Measurements from ENCODE around the gene PCDHGA8. TPM values are rescaled to one million over a fixed set of nuclear protein-coding genes. Genes with fewer than 3 reads are reported as not detected.
"Not testable (repeated sequence)": the region's sequence is repeated elsewhere in the genome, so short reads cannot be mapped to it uniquely, and the experiment has no call there.

The PCDHGA8 gene
- total RNA-seq, 2 donors from 2014 or later, result 2.0 to 2.4 TPM

DNA sequence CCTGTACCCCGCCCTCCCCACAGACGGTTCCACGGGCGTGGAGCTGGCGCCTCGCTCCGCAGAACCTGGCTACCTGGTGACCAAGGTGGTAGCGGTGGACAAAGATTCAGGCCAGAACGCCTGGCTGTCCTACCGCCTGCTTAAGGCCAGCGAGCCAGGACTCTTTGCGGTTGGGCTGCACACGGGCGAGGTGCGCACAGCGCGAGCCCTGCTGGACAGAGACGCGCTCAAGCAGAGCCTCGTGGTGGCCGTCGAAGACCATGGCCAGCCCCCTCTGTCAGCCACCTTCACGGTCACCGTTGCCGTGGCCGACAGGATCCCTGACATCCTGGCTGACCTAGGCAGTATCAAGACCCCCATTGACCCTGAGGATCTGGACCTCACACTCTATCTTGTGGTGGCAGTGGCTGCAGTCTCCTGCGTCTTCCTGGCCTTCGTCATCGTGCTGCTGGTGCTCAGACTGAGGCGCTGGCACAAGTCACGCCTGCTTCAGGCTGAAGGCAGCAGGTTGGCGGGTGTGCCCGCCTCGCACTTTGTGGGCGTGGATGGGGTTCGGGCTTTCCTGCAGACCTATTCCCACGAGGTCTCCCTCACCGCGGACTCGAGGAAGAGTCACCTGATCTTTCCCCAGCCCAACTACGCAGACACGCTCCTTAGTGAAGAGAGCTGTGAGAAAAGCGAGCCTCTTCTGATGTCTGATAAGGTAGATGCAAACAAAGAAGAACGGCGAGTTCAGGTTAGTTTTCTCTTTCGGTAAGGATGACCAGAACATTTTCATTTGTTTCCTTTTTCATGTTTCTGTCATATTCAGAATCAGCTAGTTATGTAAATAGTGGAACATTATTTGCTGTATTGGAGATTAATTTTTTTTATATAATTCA, 26.2 kb upstream of the PCDHGA8 start:
- DNase-seq (ENCODE audit: low spot score), result no peak
- intact Hi-C loops (cut with DNase I), result no loop called here

DNA sequence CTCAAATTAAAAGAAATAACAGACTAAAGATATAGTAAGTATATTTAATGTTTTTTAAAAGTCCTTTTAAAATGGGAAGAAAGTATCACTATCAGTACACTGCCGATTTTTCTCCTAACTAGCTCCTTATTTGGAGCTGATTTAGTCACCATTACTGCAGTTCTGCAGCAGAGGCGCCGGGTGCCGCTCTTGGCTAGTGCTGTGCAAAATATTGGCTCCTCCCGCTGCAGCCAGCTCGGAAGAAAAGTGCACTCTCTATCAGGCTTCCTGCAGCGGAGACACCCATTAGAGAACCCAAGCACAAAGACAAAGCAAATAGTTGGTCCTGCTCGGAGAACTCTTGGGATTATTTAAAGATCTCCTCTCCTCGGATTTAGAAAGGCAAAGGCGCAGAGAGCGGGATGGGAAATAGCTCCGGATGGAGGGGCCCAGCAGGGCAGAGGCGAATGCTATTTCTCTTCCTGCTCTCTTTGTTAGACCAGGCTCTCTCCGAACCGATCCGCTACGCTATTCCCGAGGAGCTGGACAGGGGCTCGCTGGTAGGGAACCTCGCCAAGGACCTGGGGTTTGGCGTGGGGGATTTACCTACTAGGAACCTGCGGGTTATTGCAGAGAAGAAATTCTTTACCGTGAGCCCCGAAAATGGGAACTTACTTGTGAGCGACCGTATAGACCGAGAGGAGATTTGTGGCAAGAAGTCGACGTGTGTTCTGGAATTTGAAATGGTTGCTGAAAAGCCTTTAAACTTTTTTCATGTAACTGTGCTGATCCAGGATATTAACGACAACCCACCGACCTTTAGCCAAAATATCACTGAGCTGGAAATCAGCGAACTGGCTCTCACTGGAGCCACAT, 22.2 kb upstream of the PCDHGA8 start, which contains the start of gene PCDHGB3:
Gene PCDHGB3 (plus strand): TSS at position 249 of the 855 bp plus-strand sequence. CDS start 153 bp downstream, at position 402.
- intact Hi-C loops (cut with DNase I), result no loop called here
- no peak for DNase-seq (ENCODE audit: low spot score)

DNA sequence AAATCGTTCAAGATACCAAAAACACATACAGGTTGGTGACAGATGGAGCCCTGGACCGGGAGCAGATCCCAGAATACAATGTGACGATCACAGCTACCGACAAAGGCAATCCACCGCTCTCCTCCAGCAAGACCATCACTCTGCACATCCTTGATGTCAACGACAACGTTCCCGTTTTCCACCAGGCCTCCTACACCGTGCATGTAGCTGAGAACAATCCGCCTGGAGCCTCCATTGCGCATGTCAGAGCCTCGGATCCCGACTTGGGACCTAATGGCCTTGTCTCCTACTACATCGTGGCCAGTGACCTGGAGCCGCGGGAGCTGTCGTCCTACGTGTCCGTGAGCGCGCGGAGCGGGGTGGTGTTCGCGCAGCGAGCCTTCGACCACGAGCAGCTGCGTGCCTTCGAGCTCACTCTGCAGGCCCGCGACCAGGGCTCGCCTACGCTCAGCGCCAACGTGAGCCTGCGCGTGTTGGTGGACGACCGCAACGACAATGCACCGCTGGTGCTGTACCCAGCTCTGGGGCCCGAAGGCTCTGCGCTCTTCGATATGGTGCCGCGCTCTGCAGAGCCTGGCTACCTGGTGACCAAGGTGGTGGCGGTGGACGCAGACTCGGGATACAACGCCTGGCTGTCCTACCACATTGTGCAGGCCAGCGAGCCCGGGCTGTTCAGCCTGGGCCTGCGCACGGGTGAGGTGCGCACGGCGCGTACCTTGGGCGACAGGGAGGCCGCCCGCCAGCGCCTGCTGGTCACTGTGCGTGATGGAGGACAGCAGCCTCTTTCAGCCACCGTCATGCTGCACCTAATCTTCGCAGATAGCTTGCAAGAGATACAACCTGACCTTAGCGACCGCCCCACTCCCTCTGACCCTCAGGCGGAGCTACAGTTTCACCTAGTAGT, 20.6 kb upstream of the PCDHGA8 start:
- DNase-seq (ENCODE audit: low spot score), result no peak
- intact Hi-C loops (cut with DNase I), result no loop called here

DNA sequence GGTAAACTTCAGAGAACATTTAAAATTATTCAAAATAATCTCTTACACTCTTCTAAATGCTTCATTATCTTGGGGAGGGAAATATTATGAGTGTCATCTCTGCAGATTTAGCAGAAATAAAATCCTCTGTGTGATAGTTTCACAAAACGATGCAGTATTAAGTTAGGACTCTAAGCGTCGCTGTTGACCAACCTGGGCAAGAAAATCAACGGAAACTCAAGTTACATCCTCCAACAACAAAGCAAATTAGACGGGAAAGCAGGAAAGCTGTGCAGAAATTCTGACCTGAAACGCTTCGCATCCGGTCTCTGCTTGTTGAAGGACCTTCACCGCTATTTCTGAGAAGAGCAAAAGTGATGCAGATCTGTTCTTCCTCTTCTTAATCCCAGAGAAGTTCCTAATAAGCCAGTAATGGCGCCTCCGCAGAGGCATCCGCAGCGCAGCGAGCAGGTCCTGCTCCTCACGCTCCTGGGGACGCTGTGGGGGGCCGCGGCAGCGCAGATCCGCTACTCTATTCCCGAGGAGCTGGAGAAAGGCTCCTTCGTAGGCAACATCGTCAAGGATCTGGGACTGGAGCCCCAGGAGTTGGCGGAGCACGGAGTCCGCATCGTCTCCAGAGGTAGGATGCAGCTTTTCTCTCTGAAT, 18.6 kb upstream of the PCDHGA8 start, which contains the start of gene PCDHGA6:
Gene PCDHGA6 (plus strand): TSS at position 219 of the 645 bp plus-strand sequence. CDS start 193 bp downstream, at position 412.
- intact Hi-C loops (cut with DNase I), result no loop called here
- DNase-seq (ENCODE audit: low spot score), result no peak

DNA sequence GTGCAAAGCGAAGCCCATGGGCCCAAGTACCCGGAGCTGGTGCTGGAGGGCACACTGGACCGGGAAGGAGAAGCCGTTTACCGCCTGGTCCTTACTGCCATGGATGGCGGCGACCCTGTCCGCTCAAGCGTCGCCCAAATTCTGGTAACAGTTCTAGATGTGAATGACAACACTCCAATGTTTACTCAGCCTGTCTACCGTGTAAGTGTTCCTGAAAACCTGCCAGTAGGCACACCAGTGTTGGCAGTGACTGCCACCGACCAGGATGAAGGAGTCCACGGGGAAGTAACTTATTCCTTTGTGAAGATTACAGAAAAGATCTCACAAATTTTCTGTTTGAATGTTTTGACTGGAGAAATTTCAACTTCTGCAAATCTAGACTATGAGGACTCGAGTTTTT, 17.8 kb upstream of the PCDHGA8 start:
- intact Hi-C loops (cut with DNase I), result no loop called here
- DNase-seq (ENCODE audit: low spot score), result no peak

DNA sequence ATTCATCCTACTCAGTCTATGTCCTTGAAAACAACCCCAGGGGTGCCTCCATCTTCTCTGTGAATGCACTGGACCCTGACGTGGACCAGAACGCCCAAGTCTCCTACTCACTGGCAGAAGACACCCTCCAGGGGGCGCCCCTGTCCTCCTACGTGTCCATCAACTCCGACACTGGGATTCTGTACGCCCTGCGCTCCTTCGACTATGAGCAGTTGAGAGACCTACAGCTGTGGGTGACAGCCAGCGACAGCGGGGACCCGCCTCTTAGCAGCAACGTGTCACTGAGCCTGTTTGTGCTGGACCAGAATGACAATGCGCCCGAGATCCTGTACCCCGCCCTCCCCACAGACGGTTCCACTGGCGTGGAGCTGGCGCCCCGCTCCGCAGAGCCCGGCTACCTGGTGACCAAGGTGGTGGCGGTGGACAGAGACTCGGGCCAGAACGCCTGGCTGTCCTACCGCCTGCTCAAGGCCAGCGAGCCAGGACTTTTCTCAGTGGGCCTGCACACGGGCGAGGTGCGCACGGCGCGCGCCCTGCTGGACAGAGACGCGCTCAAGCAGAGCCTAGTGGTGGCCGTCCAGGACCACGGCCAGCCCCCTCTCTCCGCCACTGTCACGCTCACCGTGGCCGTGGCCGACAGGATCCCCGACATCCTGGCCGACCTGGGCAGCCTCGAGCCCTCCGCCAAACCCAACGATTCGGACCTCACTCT, 16.8 kb upstream of the PCDHGA8 start:
- DNase-seq (ENCODE audit: low spot score); intact Hi-C loops (cut with DNase I): not testable (repeated sequence)

DNA sequence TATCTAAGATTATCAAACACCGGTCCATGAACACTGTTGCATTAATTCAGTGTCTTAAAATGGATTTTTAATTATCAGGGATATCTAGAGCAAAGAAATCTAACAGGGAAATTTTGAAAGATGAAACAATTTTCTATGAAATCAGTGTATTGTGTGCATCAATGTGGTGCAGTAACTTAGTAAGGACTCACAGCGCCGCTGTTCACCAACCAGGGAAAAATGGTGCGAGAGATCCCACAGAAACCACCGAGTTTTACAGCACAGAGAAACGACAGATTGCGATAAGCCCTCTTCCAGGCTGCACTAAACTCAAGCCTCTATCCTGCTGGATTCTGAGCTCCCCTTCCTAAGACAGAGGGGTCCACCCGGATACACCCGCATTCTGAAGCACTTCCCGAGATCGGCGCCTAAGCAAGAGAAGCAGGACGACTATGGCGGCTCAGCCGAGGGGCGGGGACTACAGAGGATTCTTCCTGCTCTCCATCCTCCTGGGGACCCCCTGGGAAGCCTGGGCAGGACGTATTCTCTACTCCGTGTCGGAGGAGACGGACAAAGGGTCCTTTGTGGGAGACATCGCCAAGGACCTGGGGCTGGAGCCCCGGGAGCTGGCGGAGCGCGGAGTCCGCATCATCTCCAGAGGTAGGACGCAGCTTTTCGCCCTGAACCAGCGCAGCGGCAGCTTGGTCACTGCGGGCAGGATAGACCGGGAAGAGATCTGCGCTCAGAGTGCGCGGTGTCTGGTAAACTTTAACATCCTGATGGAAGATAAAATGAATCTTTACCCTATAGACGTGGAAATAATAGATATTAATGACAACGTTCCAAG, 9.8 kb upstream of the PCDHGA8 start, which contains the start of gene PCDHGA7:
Gene PCDHGA7 (plus strand): TSS at position 274 of the 826 bp plus-strand sequence. CDS start 158 bp downstream, at position 432.
- DNase-seq (ENCODE audit: low spot score), result no peak
- intact Hi-C loops (cut with DNase I), result no loop called here

DNA sequence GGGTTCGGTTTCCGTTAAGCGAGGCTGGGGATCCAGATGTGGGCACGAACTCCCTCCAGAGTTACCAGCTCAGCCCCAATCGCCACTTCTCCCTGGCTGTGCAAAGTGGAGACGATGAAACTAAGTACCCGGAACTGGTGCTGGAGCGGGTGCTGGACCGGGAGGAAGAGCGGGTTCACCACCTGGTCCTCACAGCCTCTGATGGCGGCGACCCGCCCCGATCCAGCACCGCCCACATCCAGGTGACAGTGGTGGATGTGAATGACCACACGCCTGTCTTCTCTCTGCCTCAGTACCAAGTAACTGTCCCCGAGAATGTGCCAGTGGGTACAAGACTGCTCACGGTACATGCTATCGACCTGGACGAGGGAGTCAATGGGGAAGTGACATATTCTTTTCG, 9.1 kb upstream of the PCDHGA8 start:
- no peak for DNase-seq (ENCODE audit: low spot score)
- intact Hi-C loops (cut with DNase I), result no loop called here

DNA sequence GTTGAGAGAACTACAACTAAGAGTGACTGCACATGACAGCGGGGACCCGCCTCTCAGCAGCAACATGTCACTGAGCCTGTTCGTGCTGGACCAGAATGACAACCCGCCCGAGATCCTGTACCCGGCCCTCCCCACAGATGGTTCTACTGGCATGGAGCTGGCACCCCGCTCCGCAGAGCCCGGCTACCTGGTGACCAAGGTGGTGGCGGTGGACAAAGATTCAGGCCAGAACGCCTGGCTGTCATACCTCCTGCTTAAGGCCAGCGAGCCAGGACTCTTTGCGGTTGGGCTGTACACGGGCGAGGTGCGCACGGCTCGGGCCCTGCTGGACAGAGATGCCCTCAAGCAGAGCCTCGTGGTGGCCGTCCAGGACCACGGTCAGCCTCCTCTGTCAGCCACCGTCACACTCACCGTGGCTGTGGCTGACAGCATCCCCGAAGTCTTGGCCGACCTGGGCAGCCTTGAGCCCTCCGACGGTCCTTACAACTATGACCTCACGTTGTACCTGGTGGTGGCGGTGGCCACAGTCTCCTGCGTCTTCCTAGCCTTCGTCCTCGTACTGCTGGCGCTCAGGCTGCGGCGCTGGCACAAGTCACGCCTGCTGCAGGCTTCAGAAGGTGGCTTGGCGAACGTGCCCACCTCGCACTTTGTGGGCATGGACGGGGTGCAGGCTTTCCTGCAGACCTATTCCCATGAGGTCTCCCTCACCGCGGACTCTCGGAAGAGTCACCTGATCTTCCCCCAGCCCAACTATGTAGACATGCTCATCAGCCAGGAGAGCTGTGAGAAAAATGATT, 7.8 kb upstream of the PCDHGA8 start:
- intact Hi-C loops (cut with DNase I), result no loop called here
- no peak for DNase-seq (ENCODE audit: low spot score)

DNA sequence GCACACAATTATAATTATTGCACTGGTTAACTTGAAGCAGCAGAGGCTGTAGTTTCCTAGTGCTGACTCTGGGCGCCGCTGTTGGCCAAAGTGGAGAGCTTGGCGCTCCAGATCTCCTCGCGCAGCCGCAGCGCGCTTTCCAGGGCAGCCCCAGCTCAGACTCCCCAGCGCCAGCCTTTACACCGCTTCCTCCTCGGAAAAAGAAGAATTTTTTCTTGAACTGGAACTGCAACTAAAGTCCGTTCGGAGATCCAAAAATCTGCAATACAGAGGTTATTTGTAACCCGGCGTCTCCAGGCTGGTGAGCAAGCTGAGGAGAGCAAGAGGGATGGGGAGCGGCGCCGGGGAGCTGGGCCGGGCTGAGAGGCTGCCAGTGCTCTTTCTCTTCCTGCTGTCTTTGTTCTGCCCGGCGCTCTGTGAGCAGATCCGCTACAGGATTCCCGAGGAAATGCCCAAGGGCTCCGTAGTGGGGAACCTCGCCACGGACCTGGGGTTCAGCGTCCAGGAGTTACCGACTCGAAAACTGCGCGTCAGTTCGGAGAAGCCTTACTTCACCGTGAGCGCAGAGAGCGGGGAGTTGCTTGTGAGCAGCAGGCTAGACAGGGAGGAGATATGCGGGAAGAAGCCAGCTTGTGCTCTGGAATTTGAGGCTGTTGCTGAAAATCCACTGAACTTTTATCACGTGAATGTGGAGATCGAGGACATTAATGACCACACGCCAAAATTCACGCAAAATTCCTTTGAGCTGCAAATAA, 4.7 kb upstream of the PCDHGA8 start, which contains the start of gene PCDHGB4:
Gene PCDHGB4 (plus strand): TSS at position 142 of the 755 bp plus-strand sequence. CDS start 187 bp downstream, at position 329.
- DNase-seq (ENCODE audit: low spot score); intact Hi-C loops (cut with DNase I): not testable (repeated sequence)

DNA sequence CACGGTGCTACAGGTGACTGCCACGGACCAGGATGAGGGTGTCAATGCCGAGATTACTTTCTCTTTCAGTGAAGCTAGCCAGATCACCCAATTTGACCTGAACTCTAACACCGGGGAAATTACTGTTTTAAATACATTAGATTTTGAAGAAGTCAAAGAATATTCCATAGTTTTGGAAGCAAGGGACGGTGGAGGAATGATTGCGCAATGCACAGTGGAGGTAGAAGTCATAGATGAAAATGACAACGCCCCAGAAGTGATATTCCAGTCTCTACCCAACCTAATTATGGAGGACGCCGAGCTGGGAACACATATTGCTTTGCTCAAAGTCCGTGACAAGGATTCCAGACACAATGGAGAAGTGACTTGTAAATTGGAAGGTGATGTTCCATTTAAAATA, 3.8 kb upstream of the PCDHGA8 start:
- no peak for DNase-seq (ENCODE audit: low spot score)
- intact Hi-C loops (cut with DNase I), result no loop called here

DNA sequence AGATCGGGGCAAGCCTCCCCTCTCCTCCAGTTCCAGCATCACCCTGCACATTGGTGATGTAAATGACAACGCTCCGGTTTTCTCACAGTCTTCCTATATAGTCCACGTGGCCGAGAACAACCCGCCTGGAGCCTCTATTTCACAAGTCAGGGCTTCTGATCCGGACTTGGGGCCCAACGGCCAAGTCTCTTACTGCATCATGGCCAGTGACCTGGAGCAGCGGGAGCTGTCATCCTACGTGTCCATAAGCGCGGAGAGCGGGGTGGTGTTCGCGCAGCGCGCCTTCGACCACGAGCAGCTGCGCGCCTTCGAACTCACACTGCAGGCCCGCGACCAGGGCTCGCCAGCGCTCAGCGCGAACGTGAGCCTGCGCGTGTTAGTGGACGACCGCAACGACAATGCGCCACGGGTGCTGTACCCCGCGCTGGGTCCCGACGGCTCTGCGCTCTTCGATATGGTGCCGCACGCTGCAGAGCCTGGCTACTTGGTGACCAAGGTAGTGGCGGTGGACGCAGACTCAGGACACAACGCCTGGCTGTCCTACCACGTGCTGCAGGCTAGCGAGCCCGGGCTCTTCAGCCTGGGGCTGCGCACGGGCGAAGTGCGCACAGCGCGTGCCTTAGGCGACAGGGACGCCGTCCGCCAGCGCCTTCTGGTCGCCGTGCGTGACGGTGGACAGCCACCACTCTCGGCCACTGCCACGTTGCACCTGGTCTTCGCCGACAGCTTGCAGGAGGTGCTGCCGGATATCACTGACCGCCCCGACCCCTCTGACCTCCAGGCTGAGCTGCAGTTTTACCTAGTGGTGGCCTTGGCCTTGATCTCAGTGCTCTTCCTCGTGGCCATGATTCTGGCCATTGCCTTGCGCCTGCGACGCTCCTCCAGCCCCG, 3.0 kb upstream of the PCDHGA8 start:
- no peak for DNase-seq (ENCODE audit: low spot score)
- intact Hi-C loops (cut with DNase I), result no loop called here

DNA sequence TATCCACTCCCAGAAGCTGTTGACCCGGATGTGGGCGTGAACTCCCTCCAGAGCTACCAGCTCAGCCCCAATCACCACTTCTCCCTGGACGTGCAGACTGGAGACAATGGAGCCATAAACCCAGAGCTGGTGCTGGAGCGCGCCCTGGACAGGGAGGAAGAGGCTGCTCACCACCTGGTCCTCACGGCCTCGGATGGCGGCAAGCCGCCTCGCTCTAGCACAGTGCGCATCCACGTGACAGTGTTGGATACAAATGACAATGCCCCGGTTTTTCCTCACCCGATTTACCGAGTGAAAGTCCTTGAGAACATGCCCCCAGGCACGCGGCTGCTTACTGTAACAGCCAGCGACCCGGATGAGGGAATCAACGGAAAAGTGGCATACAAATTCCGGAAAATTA, 834 bp downstream of the PCDHGA8 start:
- DNase-seq (ENCODE audit: low spot score), result no peak
- intact Hi-C loops (cut with DNase I), result no loop called here

DNA sequence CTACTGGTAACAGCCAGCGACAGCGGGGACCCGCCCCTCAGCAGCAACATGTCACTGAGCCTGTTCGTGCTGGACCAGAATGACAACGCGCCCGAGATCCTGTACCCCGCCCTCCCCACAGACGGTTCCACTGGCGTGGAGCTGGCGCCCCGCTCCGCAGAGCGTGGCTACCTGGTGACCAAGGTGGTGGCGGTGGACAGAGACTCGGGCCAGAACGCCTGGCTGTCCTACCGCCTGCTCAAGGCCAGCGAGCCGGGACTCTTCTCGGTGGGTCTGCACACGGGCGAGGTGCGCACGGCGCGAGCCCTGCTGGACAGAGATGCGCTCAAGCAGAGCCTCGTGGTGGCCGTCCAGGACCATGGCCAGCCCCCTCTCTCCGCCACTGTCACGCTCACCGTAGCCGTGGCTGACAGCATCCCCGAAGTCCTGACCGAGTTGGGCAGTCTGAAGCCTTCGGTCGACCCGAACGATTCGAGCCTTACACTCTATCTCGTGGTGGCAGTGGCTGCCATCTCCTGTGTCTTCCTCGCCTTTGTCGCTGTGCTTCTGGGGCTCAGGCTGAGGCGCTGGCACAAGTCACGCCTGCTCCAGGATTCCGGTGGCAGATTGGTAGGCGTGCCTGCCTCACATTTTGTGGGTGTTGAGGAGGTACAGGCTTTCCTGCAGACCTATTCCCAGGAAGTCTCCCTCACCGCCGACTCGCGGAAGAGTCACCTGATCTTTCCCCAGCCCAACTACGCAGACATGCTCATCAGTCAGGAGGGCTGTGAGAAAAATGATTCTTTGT, 2.2 kb downstream of the PCDHGA8 start:
- DNase-seq (ENCODE audit: low spot score); intact Hi-C loops (cut with DNase I): not testable (repeated sequence)
